Measurements from ENCODE around the gene D2HGDH. TPM values are rescaled to one million over a fixed set of nuclear protein-coding genes. Genes with fewer than 3 reads are reported as not detected.

D2HGDH gene
- total and polyA plus RNA-seq, 8 donors = 32.8 to 53.3 (median 39.7) TPM

GRCh38 chr2:241746084-241746483, 11.7 kb downstream of the D2HGDH start:
- Histone ChIP-seq H3K27me3 (no peaks in the 10 kb centered on the region), H3K4me3 (no peak overlapping the region), H3K4me1 (peaks cover 0 to 2% of the 10 kb centered on the region in 2 donors), H3K9me3 (no peaks in the 10 kb centered on the region), H3K27ac (no peak overlapping the region), H3K36me3 (peaks cover 0 to 74% of the 10 kb centered on the region in 2 donors)
- intact Hi-C loops (cut with DNase I) = no loop called here
- ATAC-seq (no peak), DNase-seq (no peak)
- TF ChIP-seq CTCF (IDR thresholded peaks at IDR 0.05) = no peak

DNA sequence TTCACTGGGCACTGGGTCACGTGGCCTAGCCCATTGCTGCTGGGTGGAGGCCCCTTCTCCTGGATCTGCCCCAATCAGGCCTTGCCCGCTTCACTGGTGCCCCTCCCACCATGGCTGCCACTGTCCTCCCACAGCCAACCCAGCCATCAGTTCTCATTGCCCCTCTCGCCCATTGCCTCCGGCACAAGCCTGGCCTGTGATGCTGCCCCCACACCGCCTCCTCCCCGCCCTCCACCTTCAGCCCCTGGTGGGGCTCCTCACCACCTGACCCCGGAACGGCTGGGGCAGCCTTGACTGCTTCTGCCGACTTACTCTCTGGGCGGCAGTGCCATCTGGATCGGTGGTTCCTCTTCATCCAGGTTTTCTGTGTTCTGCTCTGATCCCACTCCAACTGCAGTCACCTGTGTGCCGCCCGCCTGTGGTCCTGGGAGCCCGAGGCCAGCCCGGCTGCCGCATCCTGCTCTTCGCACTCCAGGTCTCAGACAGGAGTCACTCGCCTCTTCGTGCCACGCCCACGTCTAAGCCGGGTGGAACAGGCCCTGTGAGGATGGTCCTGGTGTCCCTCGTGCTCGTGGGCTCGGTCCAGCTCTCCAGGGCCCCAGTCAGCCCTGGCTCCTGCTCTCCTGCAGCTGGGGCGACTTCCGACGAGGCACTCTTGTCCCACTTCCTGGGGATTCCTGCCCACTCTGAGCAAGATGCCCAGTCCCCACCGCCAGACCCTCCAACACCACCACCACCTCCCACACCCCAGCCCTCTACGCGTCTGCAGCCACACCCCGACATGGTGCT, 14.2 kb downstream of the D2HGDH start:
- no peak for TF ChIP-seq CTCF (IDR thresholded peaks at IDR 0.05)
- intact Hi-C loops (cut with DNase I) = no loop called here
- Histone ChIP-seq H3K4me1 (no peaks in the 10 kb centered on the region), H3K27ac (no peak overlapping the region), H3K36me3 (peaks cover 0 to 86% of the 10 kb centered on the region in 2 donors), H3K4me3 (no peak overlapping the region), H3K9me3 (no peaks in the 10 kb centered on the region), H3K27me3 (no peaks in the 10 kb centered on the region)
- peak in 1 of 4 donors; percentile 60 for DNase-seq
- ATAC-seq = no peak

DNA sequence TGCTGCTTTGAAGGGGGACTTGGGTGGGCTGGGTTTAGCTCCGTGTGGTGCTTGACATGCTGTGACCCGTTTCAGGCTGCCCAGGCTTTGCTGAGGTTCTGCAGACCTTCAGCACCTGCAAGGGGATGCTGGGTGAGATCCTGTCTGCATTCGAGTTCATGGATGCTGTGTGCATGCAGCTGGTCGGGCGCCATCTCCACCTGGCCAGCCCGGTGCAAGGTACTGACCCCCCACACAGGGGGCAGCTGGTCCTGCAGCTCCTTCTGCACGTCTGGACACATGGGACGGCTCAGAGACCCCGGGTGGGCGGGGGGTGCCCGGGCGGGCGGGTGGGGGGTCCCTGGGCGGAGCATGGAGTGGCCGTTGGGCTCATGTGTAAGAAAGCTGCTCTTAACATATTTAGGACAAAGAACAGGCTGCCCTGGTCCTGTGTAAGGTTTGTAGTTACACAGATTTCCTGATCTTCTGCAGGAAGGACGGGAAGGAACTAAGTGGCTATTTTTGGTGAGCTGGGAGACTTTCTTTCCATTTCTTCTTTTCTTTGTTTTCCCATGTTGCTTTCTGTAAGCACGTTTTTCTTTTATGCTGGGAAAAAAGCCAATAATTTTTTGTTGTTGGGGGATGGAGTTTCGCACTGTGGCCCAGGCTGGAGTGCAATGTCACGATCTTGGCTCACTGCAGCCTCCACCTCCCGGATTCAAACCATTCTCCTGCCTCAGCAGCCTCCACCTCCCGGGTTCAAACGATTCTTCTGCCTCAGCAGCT, 15.8 kb downstream of the D2HGDH start:
- peaks cover 0 to 85% of the 10 kb centered on the region in 2 donors for H3K36me3 ChIP-seq
- intact Hi-C loops (cut with DNase I) = no loop called here

DNA sequence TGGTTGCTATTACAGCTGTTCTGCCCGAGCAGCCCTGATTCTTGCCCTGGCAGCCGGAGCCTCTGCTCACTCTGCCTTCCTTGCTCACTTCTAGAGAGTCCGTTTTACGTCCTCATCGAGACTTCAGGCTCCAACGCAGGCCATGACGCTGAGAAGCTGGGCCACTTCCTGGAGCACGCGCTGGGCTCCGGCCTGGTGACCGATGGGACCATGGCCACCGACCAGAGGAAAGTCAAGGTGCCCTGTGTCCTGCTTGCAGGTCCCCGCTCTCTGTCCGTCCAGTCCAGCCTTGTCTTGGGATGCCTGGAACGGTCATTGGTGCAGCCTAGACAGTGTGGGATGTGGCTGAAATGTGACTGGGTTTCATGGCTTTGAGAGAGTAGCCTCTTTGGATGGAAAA, 16.7 kb downstream of the D2HGDH start:
- TF ChIP-seq CTCF (IDR thresholded peaks at IDR 0.05) = no peak
- Histone ChIP-seq H3K27me3 (no peaks in the 10 kb centered on the region), H3K36me3 (peaks cover 0 to 85% of the 10 kb centered on the region in 2 donors), H3K27ac (no peak overlapping the region), H3K4me3 (no peak overlapping the region), H3K9me3 (no peaks in the 10 kb centered on the region), H3K4me1 (no peaks in the 10 kb centered on the region)
- ATAC-seq = no peak
- intact Hi-C loops (cut with DNase I) = no loop called here
- DNase-seq = peak in 1 of 4 donors; percentile 64

More for the DNA sequence above, 15.8 kb downstream of the D2HGDH start:
- H3K27me3 ChIP-seq = no peaks in the 10 kb centered on the region
- H3K9me3 ChIP-seq = no peaks in the 10 kb centered on the region
- no peak overlapping the region for H3K4me3 ChIP-seq
- no peak overlapping the region for H3K27ac ChIP-seq
- DNase-seq = peak in 1 of 4 donors; percentile 52
- no peak for ATAC-seq
- no peaks in the 10 kb centered on the region for H3K4me1 ChIP-seq
- TF ChIP-seq CTCF (IDR thresholded peaks at IDR 0.05) = no peak

- H3K27me3 ChIP-seq = no peaks in the 10 kb centered on the region
- DNase-seq = peak in 1 of 4 donors; percentile 65
- peaks cover 0 to 83% of the 10 kb centered on the region in 2 donors for H3K36me3 ChIP-seq
- no peaks in the 10 kb centered on the region for H3K4me1 ChIP-seq
- no peak overlapping the region for H3K27ac ChIP-seq
- no peaks in the 10 kb centered on the region for H3K9me3 ChIP-seq
- TF ChIP-seq CTCF (IDR thresholded peaks at IDR 0.05) = no peak
- H3K4me3 ChIP-seq = no peak overlapping the region
- intact Hi-C loops (cut with DNase I) = no loop called here
- no peak for ATAC-seq
These were observed 17.3 kb downstream of the D2HGDH start for GRCh38 chr2:241751776-241752175.
